ENCODE data around the gene C11orf68.

- no peak for TF ChIP-seq CTCF (IDR thresholded peaks at IDR 0.05)
- no peak for TF ChIP-seq EZH2 (IDR thresholded peaks at IDR 0.05; ENCODE audit: borderline replicate concordance, insufficient read depth, low read depth, low read length, poor library complexity, severe bottlenecking)
These were observed 49.1 kb downstream of the C11orf68 start for GRCh38 chr11:65869643-65870306.
